HG03060 (cell line): ENCODE data around the gene ANTXR2.

Experiments used
- ATAC-seq: cut with Tn5 transposase; IDR thresholded peaks from one replicate; pipeline ENCODE4 v1.9.1; 2021; ENCODE audit warnings: low read depth, moderate number of reproducible peaks; ENCODE audit not compliant: unreplicated experiment

The ANTXR2 gene

GRCh38 chr4:80070880-80071603 is 2.0 kb downstream of the ANTXR2 start:
- ATAC-seq = no peak

DNA sequence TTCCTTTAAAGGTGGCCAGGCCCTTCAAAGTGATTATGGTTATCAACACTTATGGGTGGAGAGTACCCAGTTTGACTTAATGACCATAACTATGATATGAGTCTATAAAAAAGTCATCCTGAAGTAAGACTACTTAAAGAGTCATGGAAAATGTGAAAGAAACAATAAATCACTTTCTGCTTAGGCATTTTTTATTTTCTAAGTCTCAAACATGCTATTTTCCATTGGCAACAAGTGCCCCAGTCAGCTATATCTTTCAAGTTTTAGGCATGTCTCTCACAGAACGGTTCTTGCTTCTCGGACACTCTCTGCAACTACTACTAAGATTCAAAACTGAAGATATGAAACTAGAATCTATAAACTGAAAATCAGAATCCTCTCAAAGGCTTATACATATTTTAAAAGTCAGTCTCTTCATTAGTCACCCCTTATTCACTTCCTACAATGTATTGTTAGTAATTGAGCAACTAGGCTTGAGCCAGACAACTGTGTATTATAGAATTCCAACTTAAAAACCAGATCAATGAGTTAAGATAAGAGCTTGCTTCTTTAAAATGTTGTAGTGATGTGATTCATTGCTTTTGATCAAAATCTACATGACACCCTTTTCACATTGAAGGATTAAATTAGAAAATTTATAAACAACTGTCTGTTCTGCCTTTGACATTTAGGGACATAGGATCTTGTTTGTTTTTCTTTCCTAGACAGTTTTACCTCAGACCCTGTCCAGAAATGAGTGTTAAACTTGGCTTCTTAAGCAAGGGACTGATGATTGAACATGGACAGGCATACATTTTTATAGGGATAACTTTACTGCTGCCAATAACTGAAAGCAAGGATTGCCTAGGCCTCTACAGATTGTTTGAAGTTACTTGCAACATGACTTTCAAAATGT is 2.9 kb downstream of the ANTXR2 start:
- ATAC-seq = peak; percentile 23

GRCh38 chr4:80069108-80069836 is 3.8 kb downstream of the ANTXR2 start:
- ATAC-seq = no peak

GRCh38 chr4:80065601-80066000 is 7.4 kb downstream of the ANTXR2 start:
- ATAC-seq = no peak

DNA sequence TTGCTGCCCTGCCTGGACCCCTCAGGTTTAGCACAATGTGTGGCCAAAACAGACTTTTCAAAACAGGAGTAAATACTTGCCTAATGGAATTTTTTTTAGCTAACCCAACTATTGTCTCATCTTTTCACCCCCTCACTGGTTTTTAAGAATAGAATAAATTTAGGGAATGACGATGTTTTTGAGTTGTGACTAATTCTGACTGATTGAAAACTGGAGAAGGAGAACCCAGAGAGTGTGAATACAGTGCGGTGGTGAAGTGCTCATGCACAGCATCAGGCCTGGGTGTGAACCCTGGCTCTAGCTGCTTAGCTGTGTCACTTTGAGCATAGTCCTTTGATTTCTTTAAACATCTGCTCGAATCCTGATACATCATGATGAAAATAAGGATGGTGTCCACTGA is 10.5 kb downstream of the ANTXR2 start:
- no peak for ATAC-seq

DNA sequence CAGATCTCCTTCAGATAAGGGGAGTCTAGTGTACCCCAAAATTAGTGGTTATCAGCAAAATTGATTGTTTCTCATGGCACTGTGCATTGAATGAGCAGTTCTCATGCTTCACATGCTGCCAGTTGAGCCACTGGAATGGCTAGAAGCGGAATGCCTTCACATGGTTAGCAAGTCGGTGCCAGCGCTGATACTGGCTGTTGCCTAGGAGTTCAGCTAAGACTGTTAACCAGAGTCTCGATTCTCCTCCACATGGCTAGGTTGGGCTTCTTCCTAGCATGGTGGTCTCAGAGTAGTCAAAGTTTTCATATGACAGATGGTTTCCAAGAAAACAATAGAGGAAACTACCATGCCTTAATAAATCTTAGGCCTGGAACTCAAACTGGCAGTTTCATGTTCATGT is 12.2 kb downstream of the ANTXR2 start:
- ATAC-seq = no peak

- peak; percentile 99 for ATAC-seq
Measured at GRCh38 chr4:80058740-80059139, 14.3 kb downstream of the ANTXR2 start.

- ATAC-seq = no peak
Measured at GRCh38 chr4:80054375-80054774, 18.7 kb downstream of the ANTXR2 start.

- no peak for ATAC-seq
Measured at GRCh38 chr4:80053140-80053910, 19.7 kb downstream of the ANTXR2 start.

DNA sequence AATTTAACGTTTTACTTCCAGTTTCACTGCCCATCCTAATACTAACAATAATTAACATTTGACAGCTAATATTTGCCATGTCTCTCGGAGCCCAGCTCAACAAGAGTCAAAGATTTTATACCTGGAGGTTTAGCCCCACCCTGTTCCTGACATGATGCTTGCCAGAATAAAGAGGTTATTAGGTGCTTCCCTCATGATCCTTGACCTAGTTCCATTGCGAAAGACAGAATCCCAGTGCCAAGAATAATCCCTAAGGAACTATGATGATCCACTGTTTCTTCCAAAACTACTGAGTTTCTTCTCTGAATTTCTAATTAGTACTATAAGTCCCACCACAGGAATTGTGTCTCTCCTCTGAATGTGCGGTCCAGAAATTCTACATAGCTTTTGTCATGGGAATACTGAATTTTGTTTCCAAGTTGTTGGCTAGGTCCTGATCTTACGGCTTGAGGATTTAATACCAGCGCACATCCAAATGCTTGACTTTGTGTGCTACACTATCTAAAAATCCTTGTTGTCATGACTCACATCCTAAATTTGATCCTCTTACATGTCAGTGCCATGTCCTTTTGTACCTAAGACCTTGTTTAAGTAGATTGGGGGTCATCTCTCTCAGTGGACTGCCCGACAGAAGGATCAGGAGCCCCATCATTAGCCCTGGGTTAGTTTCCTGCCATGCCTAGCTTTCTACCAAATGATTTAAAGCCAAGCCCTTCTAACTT is 23.1 kb downstream of the ANTXR2 start:
- ATAC-seq = no peak

- ATAC-seq = no peak
Measured at GRCh38 chr4:80049402-80049801, 23.6 kb downstream of the ANTXR2 start.

DNA sequence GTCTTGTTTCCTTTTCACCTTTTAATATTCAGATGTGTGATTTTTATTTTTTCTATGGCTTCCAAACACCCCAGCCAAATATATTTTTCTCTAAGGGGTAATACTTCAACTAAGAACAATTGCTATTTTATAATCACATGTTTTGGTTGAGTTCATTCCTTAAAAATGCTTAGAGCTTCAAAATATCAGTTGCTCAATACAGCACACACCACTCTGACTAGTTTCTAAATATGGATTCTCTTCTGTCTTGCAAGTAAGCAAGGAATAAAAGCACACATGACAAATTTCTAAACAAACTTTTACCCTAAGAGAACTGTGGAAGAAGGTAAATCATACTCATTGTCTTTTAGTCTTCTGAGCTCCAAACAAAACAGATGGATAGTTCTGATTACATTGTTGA is 27.2 kb downstream of the ANTXR2 start:
- ATAC-seq = no peak

GRCh38 chr4:80043541-80043940 is 29.5 kb downstream of the ANTXR2 start:
- no peak for ATAC-seq

DNA sequence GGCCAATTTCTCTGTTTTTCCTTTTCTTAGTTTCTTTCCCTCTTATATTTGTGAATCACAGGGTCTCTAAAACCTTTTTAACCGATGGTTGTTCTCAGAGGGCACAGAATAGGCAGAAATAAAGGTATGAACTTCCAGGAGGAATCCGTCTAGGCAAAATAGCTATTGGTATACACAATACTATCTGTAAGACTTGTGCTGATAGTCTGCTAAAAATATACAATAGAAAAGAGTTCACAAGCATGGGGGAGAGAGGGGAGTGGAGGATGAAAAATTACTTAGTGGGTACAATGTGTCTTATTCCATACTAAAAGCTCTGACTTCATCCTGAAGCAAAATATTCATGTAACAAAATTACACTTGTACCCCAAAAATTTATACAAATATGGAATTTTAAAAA is 30.2 kb downstream of the ANTXR2 start:
- ATAC-seq = no peak

- ATAC-seq = no peak
Measured at GRCh38 chr4:80037864-80038263, 35.2 kb downstream of the ANTXR2 start.

DNA sequence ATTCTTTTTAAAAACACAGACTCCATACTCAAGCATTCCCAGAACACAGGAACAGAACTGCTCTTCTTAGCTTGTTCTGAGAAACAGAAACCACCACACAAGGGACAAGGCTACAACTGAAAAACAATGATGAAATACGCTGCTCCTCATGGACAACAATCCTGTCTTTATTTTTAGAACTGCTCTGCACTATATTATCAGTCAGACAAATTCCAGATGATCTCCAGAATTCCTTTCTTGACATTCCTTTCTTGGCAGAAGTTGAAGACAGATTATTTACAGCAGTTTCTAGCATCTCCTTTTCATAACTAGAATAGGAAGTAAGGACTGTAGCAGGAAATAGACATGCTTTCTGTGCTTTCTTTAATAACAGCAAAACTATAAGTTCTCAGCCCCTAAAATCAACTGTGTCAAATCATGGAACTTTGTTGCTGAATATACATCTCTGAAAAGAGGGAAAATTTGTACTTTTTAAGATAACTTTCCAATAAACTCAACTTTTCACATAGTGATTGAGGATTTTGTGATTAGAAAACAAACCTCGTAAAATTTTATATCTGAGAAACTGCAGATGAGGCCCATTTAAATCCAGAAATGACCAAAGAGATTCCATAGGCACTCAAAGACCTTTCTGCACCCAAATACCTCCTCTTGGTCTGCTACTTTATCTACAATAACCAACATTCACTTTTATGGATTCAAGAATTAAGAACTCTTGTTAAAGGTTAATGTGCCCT is 35.9 kb downstream of the ANTXR2 start:
- ATAC-seq = no peak

GRCh38 chr4:80036306-80036705 is 36.7 kb downstream of the ANTXR2 start:
- no peak for ATAC-seq

GRCh38 chr4:80035336-80035735 is 37.7 kb downstream of the ANTXR2 start:
- no peak for ATAC-seq

GRCh38 chr4:80033581-80033980 is 39.4 kb downstream of the ANTXR2 start:
- no peak for ATAC-seq
